ENCODE measurements around the gene LYL1. TPM values are rescaled to one million over a fixed set of nuclear protein-coding genes. Genes with fewer than 3 reads are reported as not detected.
A peak's percentile ranks its signal among the peaks of the same experiment; 100 is the strongest.

The LYL1 gene
- total RNA-seq, 1 experiment from 2014 or later = 0.23 TPM

GRCh38 chr19:13103581-13104359, 1.1 kb upstream of the LYL1 start:
- Histone ChIP-seq H3K4me3 (ENCODE audit: low read depth in 2 of 2, low read length in 2 of 2) (no peak overlapping the region), H3K36me3 (ENCODE audit: control insufficient read depth, insufficient read depth, low read length) (0 out of 2 replicates have a peak, but pooled peaks cover 2% of the 10 kb centered on the region), H3K9me3 (ENCODE audit: control insufficient read depth, insufficient read depth, low read depth, low read length) (no peaks in the 10 kb centered on the region), H3K4me1 (ENCODE audit: control insufficient read depth, insufficient read depth, low read length) (peaks cover 9% of the 10 kb centered on the region), H3K27me3 (ENCODE audit: control insufficient read depth, insufficient read depth, low read length) (no peaks in the 10 kb centered on the region), H3K27ac (ENCODE audit: low read length) (no peak overlapping the region)
- CTCF ChIA-PET = no interaction called here
- TF ChIP-seq TCF7L2 (IDR thresholded peaks at IDR 0.05; ENCODE audit: low read depth, low read length) (no peak), POLR2AphosphoS5 (IDR thresholded peaks at IDR 0.05; ENCODE audit: low read depth, low read length) (no peak), SIN3A (IDR thresholded peaks at IDR 0.05; ENCODE audit: borderline replicate concordance, insufficient read depth, low read depth, low read length) (no peak), REST (IDR thresholded peaks at IDR 0.05; ENCODE audit: insufficient read depth in 1 of 2, low read depth in 2 of 2, low read length in 1 of 2) (no peak), CTCF (IDR thresholded peaks at IDR 0.05) (no peak)
- BruUV-seq (replicated peaks) = no TSS peak
- intact Hi-C loops (cut with micrococcal nuclease; ENCODE audit: unreplicated experiment) (no loop called here), in situ Hi-C loops (cut with HindIII; ENCODE audit: low pct_unique_long_range_greater_than_20kb, low sequenced_read_pairs) (no loop called here)
- ATAC-seq (peak; percentile 24; the same call in 1 of the 2 replicates), DNase-seq (ENCODE audit: low read depth, low spot score) (no peak)
- POLR2A ChIA-PET = no interaction called here

- DNase-seq (ENCODE audit: low read depth, low spot score) = no peak
- H3K36me3 ChIP-seq (ENCODE audit: control insufficient read depth, insufficient read depth, low read length) = 0 out of 2 replicates have a peak, but pooled peaks cover under 1% of the 10 kb centered on the region
- in situ Hi-C loops (cut with HindIII; ENCODE audit: low pct_unique_long_range_greater_than_20kb, low sequenced_read_pairs) (no loop called here), intact Hi-C loops (cut with micrococcal nuclease; ENCODE audit: unreplicated experiment) (no loop called here)
- ChIA-PET CTCF (no interaction called here), POLR2A (no interaction called here)
- no TSS peak for BruUV-seq (replicated peaks)
- peak overlapping the region; percentile 2; the same call in 1 of the 2 replicates for H3K27ac ChIP-seq (ENCODE audit: low read length)
- peaks cover 9% of the 10 kb centered on the region for H3K4me1 ChIP-seq (ENCODE audit: control insufficient read depth, insufficient read depth, low read length)
- H3K27me3 ChIP-seq (ENCODE audit: control insufficient read depth, insufficient read depth, low read length) = no peaks in the 10 kb centered on the region
- TF ChIP-seq SIN3A (IDR thresholded peaks at IDR 0.05; ENCODE audit: borderline replicate concordance, insufficient read depth, low read depth, low read length) (no peak), POLR2AphosphoS5 (IDR thresholded peaks at IDR 0.05; ENCODE audit: low read depth, low read length) (no peak), REST (IDR thresholded peaks at IDR 0.05; ENCODE audit: insufficient read depth in 1 of 2, low read depth in 2 of 2, low read length in 1 of 2) (no peak), CTCF (IDR thresholded peaks at IDR 0.05) (no peak), TCF7L2 (IDR thresholded peaks at IDR 0.05; ENCODE audit: low read depth, low read length) (no peak)
- ATAC-seq = peak; percentile 71
- H3K4me3 ChIP-seq (ENCODE audit: low read depth in 2 of 2, low read length in 2 of 2) = peak overlapping the region; percentile 18 to 32
- H3K9me3 ChIP-seq (ENCODE audit: control insufficient read depth, insufficient read depth, low read depth, low read length) = no peaks in the 10 kb centered on the region
Observed at GRCh38 chr19:13102416-13102665, 317 bp downstream of the LYL1 start.
